ENCODE measurements around the gene POTEF. TPM values are rescaled to one million over a fixed set of nuclear protein-coding genes. Genes with fewer than 3 reads are reported as not detected.
"Not testable (repeated sequence)": the region's sequence is repeated elsewhere in the genome, so short reads cannot be mapped to it uniquely, and the experiment has no call there.

Gene POTEF
- polyA plus RNA-seq, 2 of the 4 experiments (the other 2 are of a cell fraction) = 0.06 TPM; not detected in 1

DNA sequence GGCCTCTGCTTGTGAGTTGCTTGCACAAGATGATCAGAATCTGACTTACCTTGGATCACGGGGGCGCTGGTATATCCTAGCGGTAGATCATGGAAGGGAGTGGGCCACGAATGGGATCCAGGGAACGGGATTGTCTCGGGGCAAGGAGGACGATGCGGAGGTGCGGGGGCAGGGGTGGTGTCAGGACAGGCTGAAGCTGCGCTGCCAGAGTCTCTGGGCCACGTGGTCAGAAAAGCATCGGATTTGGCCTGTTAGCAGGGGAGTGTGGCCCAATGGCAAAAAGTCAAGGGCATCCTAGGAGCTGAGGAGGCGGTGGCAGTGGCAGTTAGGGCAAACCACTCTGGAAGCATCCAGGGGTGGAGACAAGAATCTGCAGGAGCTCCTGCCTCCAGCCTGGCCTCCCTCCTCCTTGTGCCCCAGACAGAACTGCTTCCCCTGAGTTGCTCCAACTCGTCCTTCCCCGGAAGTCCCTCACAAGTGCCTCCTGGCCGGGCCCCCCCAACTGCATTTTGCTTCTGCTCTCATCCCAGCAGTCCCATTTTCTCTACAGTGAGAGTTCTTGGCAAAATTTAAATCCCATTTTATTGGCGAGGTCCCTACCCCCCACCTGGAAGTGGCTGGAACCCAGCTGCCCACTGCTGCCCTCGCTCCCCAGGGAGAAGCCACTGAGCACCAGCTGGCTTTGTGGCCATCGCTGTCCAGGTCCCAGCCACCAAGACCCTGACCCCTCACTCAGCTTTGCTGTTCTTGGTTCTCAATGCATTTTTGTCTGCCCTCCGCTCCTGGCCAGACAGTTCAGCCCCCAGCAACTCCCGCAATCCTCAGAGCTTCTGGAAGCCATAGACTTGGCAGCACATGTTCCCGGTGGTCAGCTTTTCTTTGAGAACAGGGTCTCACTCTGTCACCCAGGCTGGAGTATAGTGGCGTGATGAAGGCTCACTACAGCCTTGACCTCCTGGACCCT lies 21.4 kb upstream of the POTEF start:
- FAIRE-seq (no peak), ATAC-seq (no peak)
- POLR2A ChIA-PET = no interaction called here

DNA sequence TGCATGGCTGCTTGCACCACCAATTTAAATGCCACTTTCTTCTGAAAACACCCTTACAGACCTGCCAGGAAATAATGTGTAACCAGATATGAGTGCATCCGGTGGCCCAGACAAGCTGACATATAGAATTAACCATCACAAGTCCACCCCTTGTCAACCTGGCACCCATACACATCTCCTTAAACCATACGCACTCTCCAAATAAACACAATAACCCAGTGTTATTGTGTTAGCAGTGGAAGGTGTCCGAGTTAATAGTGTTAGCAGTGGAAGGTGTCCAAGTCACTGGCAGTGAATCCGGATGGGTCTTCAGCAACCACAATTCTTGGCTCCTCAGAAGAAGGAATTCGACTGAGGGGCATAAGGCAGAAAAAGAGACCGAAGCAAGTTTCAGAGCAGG lies 19.5 kb upstream of the POTEF start:
- H3K9me3 ChIP-seq; H3K27ac ChIP-seq; H3K4me2 ChIP-seq; POLR2A ChIA-PET; FAIRE-seq; ATAC-seq; DNase-seq (ENCODE audit: low read depth in 1 of 2, low spot score in 1 of 2); H3K4me3 ChIP-seq; H3K4me1 ChIP-seq; CTCF ChIA-PET: not testable (repeated sequence)
- WGBS (ENCODE audit: missing lambda C conversion rate) = 44% methylated on average over 5 of the region's 6 CpGs

More for the DNA sequence above, 21.4 kb upstream of the POTEF start:
- Histone ChIP-seq H3K4me2 (no peak overlapping the region), H3K4me3 (no peak overlapping the region), H3K27ac (no peak overlapping the region), H3K4me1 (peaks cover 1% of the 10 kb centered on the region; the same call in 1 of the 3 replicates), H3K9me3 (no peaks in the 10 kb centered on the region)
- no peak for DNase-seq (ENCODE audit: low read depth in 1 of 2, low spot score in 1 of 2)
- TF ChIP-seq BHLHE40 (IDR thresholded peaks at IDR 0.05; ENCODE audit: low read depth, low read length) (no peak), POLR2AphosphoS2 (conservative IDR thresholded peaks at IDR 0.05; ENCODE audit: low read length) (no peak), CTCF (IDR thresholded peaks at IDR 0.05) (no peak), HOXB13 (CRISPR knock-in tag; IDR thresholded peaks at IDR 0.05; ENCODE audit: low read depth) (no peak), SMC3 (IDR thresholded peaks at IDR 0.05) (no peak), EHF (CRISPR knock-in tag; IDR thresholded peaks at IDR 0.05) (no peak), SREBF2 (IDR thresholded peaks at IDR 0.05) (no peak), TFCP2L1 (CRISPR knock-in tag; IDR thresholded peaks at IDR 0.05) (no peak), NR3C1 (IDR thresholded peaks at IDR 0.05) (no peak), GATA3 (IDR thresholded peaks at IDR 0.05; ENCODE audit: borderline replicate concordance) (no peak), ZFP36 (IDR thresholded peaks at IDR 0.05; ENCODE audit: borderline replicate concordance, partially characterized antibody) (no peak), MYC (IDR thresholded peaks at IDR 0.05; ENCODE audit: borderline replicate concordance, low read length) (no peak), BCL3 (IDR thresholded peaks at IDR 0.05) (no peak)
- CTCF ChIA-PET = interaction anchor here (0.7 to 1.3 kb wide), 2 partner anchors 28 to 182 kb away, joined by 3 to 4 read pairs; no protein-coding TSS in a partner anchor
- WGBS (ENCODE audit: missing lambda C conversion rate) = 94% methylated on average over 23 of the region's 23 CpGs

- ChIA-PET POLR2A (interaction anchor here (0.6 kb wide), 1 partner anchor 974 kb away, joined by 6 read pairs; no protein-coding TSS in a partner anchor), CTCF (interaction anchor here (0.8 to 1.0 kb wide), 2 partner anchors 183 to 203 kb away, joined by 3 to 4 read pairs; no protein-coding TSS in a partner anchor)
- H3K9me3 ChIP-seq, FAIRE-seq, H3K4me1 ChIP-seq: not testable (repeated sequence)
- TF ChIP-seq PHF8 (IDR thresholded peaks at IDR 0.05; ENCODE audit: borderline replicate concordance, low read depth) = peak; percentile 30; the same call in 1 of the 2 replicates
- TF ChIP-seq POLR2A (IDR thresholded peaks at IDR 0.05; ENCODE audit: low read length) = peak; percentile 25; the same call in 1 of the 2 replicates
- DNase-seq (ENCODE audit: low read depth in 1 of 2, low spot score in 1 of 2) (peak in 1 of 2 experiments; percentile 52), ATAC-seq (peak; percentile 90 to 96)
- Histone ChIP-seq H3K4me3 (peak within 1 kb of the TSS; percentile 40), H3K4me2 (peak within 1 kb of the TSS; percentile 64), H3K27ac (peak within 1 kb of the TSS; percentile 50 to 84)
- 8% methylated on average over 9 of the region's 30 CpGs for WGBS (ENCODE audit: missing lambda C conversion rate)
Observed at GRCh38 chr2:130145006-130145414, 16.0 kb upstream of the POTEF start, which contains the start of gene CCDC74B. CCDC74B (minus strand) TSS chr2:130145112; CDS start chr2:130144996, 116 bp downstream.

GRCh38 chr2:130143266-130144039 lies 14.4 kb upstream of the POTEF start:
- ATAC-seq; H3K4me3 ChIP-seq; H3K9me3 ChIP-seq; FAIRE-seq; H3K27ac ChIP-seq; DNase-seq (ENCODE audit: low read depth in 1 of 2, low spot score in 1 of 2); POLR2A ChIA-PET; CTCF ChIA-PET; H3K4me2 ChIP-seq; H3K4me1 ChIP-seq: not testable (repeated sequence)
- WGBS (ENCODE audit: missing lambda C conversion rate) = 81% methylated on average over 20 of the region's 28 CpGs

GRCh38 chr2:130142396-130143265 lies 13.6 kb upstream of the POTEF start:
- H3K4me2 ChIP-seq; FAIRE-seq; ATAC-seq; POLR2A ChIA-PET; H3K4me3 ChIP-seq; H3K4me1 ChIP-seq; H3K9me3 ChIP-seq; H3K27ac ChIP-seq; CTCF ChIA-PET; DNase-seq (ENCODE audit: low read depth in 1 of 2, low spot score in 1 of 2): not testable (repeated sequence)
- WGBS (ENCODE audit: missing lambda C conversion rate) = 88% methylated on average over 6 of the region's 13 CpGs

- FAIRE-seq; DNase-seq (ENCODE audit: low read depth in 1 of 2, low spot score in 1 of 2); POLR2A ChIA-PET: not testable (repeated sequence)
Observed at GRCh38 chr2:130141645-130142370, 12.8 kb upstream of the POTEF start.

More at GRCh38 chr2:130141645-130142370, 12.8 kb upstream of the POTEF start:
- WGBS (ENCODE audit: missing lambda C conversion rate) = 45% methylated on average over 2 of the region's 22 CpGs
- H3K4me2 ChIP-seq, CTCF ChIA-PET, H3K9me3 ChIP-seq, H3K27ac ChIP-seq, H3K4me3 ChIP-seq, H3K4me1 ChIP-seq, ATAC-seq: not testable (repeated sequence)

All from A549 (cell line).